ENCODE results near the gene GPSM3.
"Not testable (repeated sequence)": the region's sequence is repeated elsewhere in the genome, so short reads cannot be mapped to it uniquely, and the experiment has no call there.

GPSM3 gene

GRCh38 chr6:32186151-32186840, 6.1 kb downstream of the GPSM3 start:
- not testable (repeated sequence) for DNase-seq

GRCh38 chr6:32185681-32186131, 6.7 kb downstream of the GPSM3 start:
- DNase-seq, result peak; percentile 86

GRCh38 chr6:32184084-32184640, 8.3 kb downstream of the GPSM3 start, which contains the start of gene AGER:
Gene AGER (minus strand): TSS chr6:32184253. CDS start chr6:32184222, 31 bp downstream.
- no peak for DNase-seq

- DNase-seq, result no peak
These were observed 8.9 kb downstream of the GPSM3 start for GRCh38 chr6:32183483-32184083.

- DNase-seq, result no peak
These were observed 9.4 kb downstream of the GPSM3 start for GRCh38 chr6:32183030-32183429.

- no peak for DNase-seq
These were observed 9.9 kb downstream of the GPSM3 start for GRCh38 chr6:32182555-32182981.

- DNase-seq, result no peak
These were observed 10.4 kb downstream of the GPSM3 start for GRCh38 chr6:32181915-32182529.

GRCh38 chr6:32181148-32181702, 11.2 kb downstream of the GPSM3 start:
- DNase-seq, result no peak

- DNase-seq, result no peak
These were observed 12.6 kb downstream of the GPSM3 start for GRCh38 chr6:32179766-32180405.

- DNase-seq, result no peak
These were observed 13.6 kb downstream of the GPSM3 start for GRCh38 chr6:32178547-32179440.

GRCh38 chr6:32177788-32178546, 14.5 kb downstream of the GPSM3 start, which contains the start of gene RNF5:
Gene RNF5 (plus strand): TSS chr6:32178405. CDS start chr6:32178512, 107 bp downstream.
- peak; percentile 100 for DNase-seq

- no peak for DNase-seq
These were observed 15.2 kb downstream of the GPSM3 start for GRCh38 chr6:32177183-32177787.

- peak; percentile 51 for DNase-seq
These were observed 15.8 kb downstream of the GPSM3 start for GRCh38 chr6:32176476-32177182.

GRCh38 chr6:32175711-32176475, 16.6 kb downstream of the GPSM3 start, which contains the start of gene AGPAT1:
Gene AGPAT1 (minus strand): TSS chr6:32176084. CDS start chr6:32171496, 4,588 bp downstream.
- peak; percentile 97 for DNase-seq

GRCh38 chr6:32175322-32175710, 17.1 kb downstream of the GPSM3 start:
- no peak for DNase-seq

GRCh38 chr6:32174416-32174815, 18.0 kb downstream of the GPSM3 start:
- no peak for DNase-seq

- DNase-seq, result no peak
These were observed 19.3 kb downstream of the GPSM3 start for GRCh38 chr6:32173051-32173727.

- no peak for DNase-seq
These were observed 21.2 kb downstream of the GPSM3 start for GRCh38 chr6:32171234-32171633.

Data from fibroblast of upper back skin (primary cell).